Transverse colon (tissue), 4 donors: ENCODE results near the gene SLC2A13.

ENCODE experiments used
- EP300 ChIP-seq: sonication (generic); formaldehyde crosslinking; IDR thresholded peaks from one replicate; pipeline ENCODE4 v1.6.1; 2017; ENCODE audit warnings: antibody characterized with exemption, low read depth
- POLR2A ChIP-seq: fragments of 450-650 bp; IDR thresholded peaks from one replicate; pipeline ENCODE4 v1.6.1; 2016; ENCODE audit warnings: antibody characterized with exemption, mild to moderate bottlenecking, moderate library complexity
- POLR2AphosphoS5 ChIP-seq, 3 donors: sonication (generic); formaldehyde crosslinking; IDR thresholded peaks; one replicate each; pipeline ENCODE4 v1.6.1; 2016; ENCODE audit warnings: antibody characterized with exemption in 3 of 3
- TF ChIP-seq, protein P1 (sequence below), 5 experiments: fragments of 200-600 bp in 3 of 5; fragments of 450-650 bp in 2 of 5; sonication (generic) in 3 of 5; IDR thresholded peaks; 1 replicate in 2 of 5; 2 replicates in 3 of 5; pipeline ENCODE4 v1.5.1; 2016 to 2017; ENCODE audit warnings: antibody characterized with exemption in 5 of 5, inconsistent platforms in 3 of 5, mild to moderate bottlenecking in 2 of 5, moderate library complexity in 1 of 5

- TF ChIP-seq, protein P1, sequence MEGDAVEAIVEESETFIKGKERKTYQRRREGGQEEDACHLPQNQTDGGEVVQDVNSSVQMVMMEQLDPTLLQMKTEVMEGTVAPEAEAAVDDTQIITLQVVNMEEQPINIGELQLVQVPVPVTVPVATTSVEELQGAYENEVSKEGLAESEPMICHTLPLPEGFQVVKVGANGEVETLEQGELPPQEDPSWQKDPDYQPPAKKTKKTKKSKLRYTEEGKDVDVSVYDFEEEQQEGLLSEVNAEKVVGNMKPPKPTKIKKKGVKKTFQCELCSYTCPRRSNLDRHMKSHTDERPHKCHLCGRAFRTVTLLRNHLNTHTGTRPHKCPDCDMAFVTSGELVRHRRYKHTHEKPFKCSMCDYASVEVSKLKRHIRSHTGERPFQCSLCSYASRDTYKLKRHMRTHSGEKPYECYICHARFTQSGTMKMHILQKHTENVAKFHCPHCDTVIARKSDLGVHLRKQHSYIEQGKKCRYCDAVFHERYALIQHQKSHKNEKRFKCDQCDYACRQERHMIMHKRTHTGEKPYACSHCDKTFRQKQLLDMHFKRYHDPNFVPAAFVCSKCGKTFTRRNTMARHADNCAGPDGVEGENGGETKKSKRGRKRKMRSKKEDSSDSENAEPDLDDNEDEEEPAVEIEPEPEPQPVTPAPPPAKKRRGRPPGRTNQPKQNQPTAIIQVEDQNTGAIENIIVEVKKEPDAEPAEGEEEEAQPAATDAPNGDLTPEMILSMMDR (IDR thresholded peaks at IDR 0.05) = no peak
- TF ChIP-seq EP300 = no peak
- no peak for TF ChIP-seq POLR2A
- TF ChIP-seq POLR2AphosphoS5 (IDR thresholded peaks at IDR 0.05) = no peak
These were observed 43.9 kb upstream of the SLC2A13 start for GRCh38 chr12:40149673-40150260.
